Measurements from ENCODE around the gene KLF13.

DNA sequence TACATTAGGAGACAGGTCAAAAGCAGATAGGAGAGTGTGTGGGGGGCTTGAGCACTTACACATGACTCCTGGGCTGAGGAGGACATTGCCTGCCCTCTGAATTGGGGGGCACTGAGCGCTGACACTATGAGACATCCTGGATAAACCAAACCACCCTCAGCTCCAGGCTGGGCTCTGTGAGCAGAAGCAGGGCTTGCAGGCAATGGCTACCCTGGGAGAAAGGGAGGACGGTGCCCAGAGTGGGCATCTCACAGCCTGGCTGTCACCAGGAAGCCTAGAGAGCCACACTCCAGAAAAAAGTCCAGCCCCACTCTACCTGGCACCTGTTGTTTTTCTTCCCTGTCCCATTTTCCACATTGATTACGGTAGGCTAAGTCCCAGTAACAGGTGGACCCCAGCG is 8.2 kb upstream of the KLF13 start:
- TF ChIP-seq TARDBP (IDR thresholded peaks at IDR 0.05) (no peak), FOXA1 (IDR thresholded peaks at IDR 0.05) (no peak), ELF4 (IDR thresholded peaks at IDR 0.05) (no peak), BHLHE40 (IDR thresholded peaks at IDR 0.05; ENCODE audit: borderline replicate concordance) (no peak), NFRKB (IDR thresholded peaks at IDR 0.05) (no peak), SP1 (IDR thresholded peaks at IDR 0.05) (no peak)
